HEK293 (cell line): ENCODE data around the gene STX3.

Experiments used
- CTCF ChIA-PET: fragments of 350-600 bp; formaldehyde crosslinking; extraction: SDS; loops from one replicate; lab custom pipeline; 2021; ENCODE audit warnings: antibody characterized with exemption; lab: Yijun Ruan, JAX
- POLR2A ChIA-PET: fragments of 300-600 bp; formaldehyde crosslinking; extraction: SDS; loops from one replicate; lab custom pipeline; 2020; ENCODE audit warnings: antibody characterized with exemption, inconsistent platforms; lab: Yijun Ruan, JAX
- H3K27ac ChIP-seq: fragments of 200-500 bp; sonication (Bioruptor generic); 2 replicates; pipeline ENCODE4 v1.5.1; 2014; ENCODE audit warnings: low read depth, low read length, control low read depth, inconsistent platforms; ENCODE audit errors: extremely low read depth
- H3K36me3 ChIP-seq, 2 experiments: fragments of 200-500 bp in 1 of 2; sonication (Bioruptor generic) in 1 of 2; 1 replicate in 1 of 2; 2 replicates in 1 of 2; pipeline ENCODE4 v1.5.1; 2014 to 2017; ENCODE audit warnings: inconsistent platforms in 2 of 2, low read length in 2 of 2; ENCODE audit not compliant: control insufficient read depth in 2 of 2, insufficient read depth in 1 of 2
- H3K4me1 ChIP-seq: fragments of 200-500 bp; sonication (Bioruptor generic); 2 replicates; pipeline ENCODE4 v1.5.1; 2014; ENCODE audit warnings: mild to moderate bottlenecking, low read length, inconsistent platforms; ENCODE audit not compliant: control insufficient read depth, insufficient read depth
- H3K4me3 ChIP-seq: 2 replicates; pipeline ENCODE4 v1.5.1; 2011; ENCODE audit warnings: low read depth, mild to moderate bottlenecking, control low read depth, low read length, moderate library complexity
- H3K9me3 ChIP-seq: fragments of 200-500 bp; sonication (Bioruptor generic); 2 replicates; pipeline ENCODE4 v1.5.1; 2014; ENCODE audit warnings: low read depth, low read length, inconsistent platforms; ENCODE audit not compliant: control insufficient read depth, insufficient read depth
- BCL11B ChIP-seq: fragments of 450-650 bp; formaldehyde crosslinking; IDR thresholded peaks from 2 replicates; pipeline ENCODE4 v1.5.1; 2016; ENCODE audit warnings: low read depth, missing biosample characterization, missing genetic modification characterization
- GLI2 ChIP-seq: fragments of 450-650 bp; formaldehyde crosslinking; IDR thresholded peaks from 2 replicates; pipeline ENCODE4; 2017; ENCODE audit warnings: missing biosample characterization, missing genetic modification characterization, low read depth, borderline replicate concordance
- HOXA7 ChIP-seq: sonication (generic); formaldehyde crosslinking; IDR thresholded peaks from 2 replicates; pipeline ENCODE4 v1.8.1; 2022; ENCODE audit warnings: missing genetic modification reagents, borderline replicate concordance
- HOXD13 ChIP-seq: sonication (generic); formaldehyde crosslinking; IDR thresholded peaks from 2 replicates; pipeline ENCODE4 v1.8.0; 2022; ENCODE audit warnings: missing genetic modification reagents, borderline replicate concordance
- PATZ1 ChIP-seq: fragments of 450-650 bp; formaldehyde crosslinking; IDR thresholded peaks from 2 replicates; pipeline ENCODE4 v1.5.1; 2016; ENCODE audit warnings: missing biosample characterization, missing genetic modification characterization
- REPIN1 ChIP-seq: fragments of 450-650 bp; formaldehyde crosslinking; IDR thresholded peaks from 2 replicates; pipeline ENCODE4 v1.5.1; 2017; ENCODE audit warnings: missing biosample characterization, missing genetic modification characterization, low read depth
- REST ChIP-seq: fragments of 450-650 bp; formaldehyde crosslinking; IDR thresholded peaks from 2 replicates; pipeline ENCODE4 v1.5.1; 2016; ENCODE audit warnings: missing biosample characterization, missing genetic modification characterization
- TCF7L2 ChIP-seq: IDR thresholded peaks from 2 replicates; pipeline ENCODE4 v1.6.1; 2011; ENCODE audit warnings: low read depth, mild to moderate bottlenecking, inconsistent platforms, low read length, moderate library complexity, borderline replicate concordance
- TRIM28 ChIP-seq: IDR thresholded peaks from 2 replicates; pipeline ENCODE4 v1.6.1; 2011; ENCODE audit warnings: low read length, control low read depth, borderline replicate concordance
- ZBTB11 ChIP-seq: fragments of 450-650 bp; formaldehyde crosslinking; conservative IDR thresholded peaks from 2 replicates; pipeline ENCODE4 v1.5.1; 2016; ENCODE audit warnings: low read depth, missing biosample characterization, missing genetic modification characterization
- ZFP37 ChIP-seq: fragments of 450-650 bp; formaldehyde crosslinking; IDR thresholded peaks from 2 replicates; pipeline ENCODE4 v1.5.1; 2016; ENCODE audit warnings: missing biosample characterization, missing genetic modification characterization
- ZNF184 ChIP-seq: fragments of 450-650 bp; IDR thresholded peaks from 2 replicates; pipeline ENCODE4 v1.5.1; 2018; ENCODE audit warnings: missing biosample characterization, mild to moderate bottlenecking, missing genetic modification characterization
- ZNF211 ChIP-seq: fragments of 450-650 bp; formaldehyde crosslinking; IDR thresholded peaks from 2 replicates; pipeline ENCODE4 v1.5.1; 2016; ENCODE audit warnings: low read depth, missing biosample characterization, missing genetic modification characterization
- ZNF223 ChIP-seq: fragments of 450-650 bp; formaldehyde crosslinking; IDR thresholded peaks from 2 replicates; pipeline ENCODE4 v1.5.1; 2016; ENCODE audit warnings: missing biosample characterization, missing genetic modification characterization
- ZNF280C ChIP-seq: fragments of 450-650 bp; formaldehyde crosslinking; IDR thresholded peaks from 2 replicates; pipeline ENCODE4 v1.5.1; 2016; ENCODE audit warnings: missing biosample characterization, missing genetic modification characterization
- ZNF37A ChIP-seq: fragments of 450-650 bp; IDR thresholded peaks from 2 replicates; pipeline ENCODE4 v1.5.1; 2018; ENCODE audit warnings: missing biosample characterization, missing genetic modification characterization
- ZNF433 ChIP-seq: fragments of 450-650 bp; formaldehyde crosslinking; IDR thresholded peaks from 2 replicates; pipeline ENCODE4 v1.5.1; 2016; ENCODE audit warnings: missing biosample characterization, missing genetic modification characterization, low read depth
- ZNF501 ChIP-seq: fragments of 450-650 bp; formaldehyde crosslinking; IDR thresholded peaks from 2 replicates; pipeline ENCODE4 v1.5.1; 2016; ENCODE audit warnings: missing biosample characterization, missing genetic modification characterization
- ZNF510 ChIP-seq: fragments of 450-650 bp; formaldehyde crosslinking; IDR thresholded peaks from 2 replicates; pipeline ENCODE4 v1.5.1; 2018; ENCODE audit warnings: mild to moderate bottlenecking, missing genetic modification characterization, missing biosample characterization; ENCODE audit not compliant: insufficient replicate concordance
- ZNF529 ChIP-seq: fragments of 450-650 bp; formaldehyde crosslinking; IDR thresholded peaks from 2 replicates; pipeline ENCODE4 v1.5.1; 2017; ENCODE audit warnings: missing genetic modification characterization, missing biosample characterization; ENCODE audit not compliant: insufficient replicate concordance
- ZNF530 ChIP-seq: fragments of 450-650 bp; formaldehyde crosslinking; IDR thresholded peaks from 2 replicates; pipeline ENCODE4 v1.5.1; 2016; ENCODE audit warnings: low read depth, missing biosample characterization, missing genetic modification characterization
- ZNF544 ChIP-seq: fragments of 450-650 bp; formaldehyde crosslinking; IDR thresholded peaks from 2 replicates; pipeline ENCODE4 v1.5.0; 2017; ENCODE audit warnings: missing biosample characterization, missing genetic modification characterization
- ZNF560 ChIP-seq: fragments of 450-650 bp; formaldehyde crosslinking; IDR thresholded peaks from 2 replicates; pipeline ENCODE4 v1.5.1; 2017; ENCODE audit warnings: missing biosample characterization, missing genetic modification characterization, borderline replicate concordance
- ZNF670 ChIP-seq: fragments of 450-650 bp; formaldehyde crosslinking; IDR thresholded peaks from 2 replicates; pipeline ENCODE4 v1.5.1; 2016; ENCODE audit warnings: missing biosample characterization, missing genetic modification characterization, low read depth
- ZNF830 ChIP-seq: fragments of 450-650 bp; IDR thresholded peaks from 2 replicates; pipeline ENCODE4 v1.5.0; 2018; ENCODE audit warnings: missing biosample characterization, missing genetic modification characterization, low read depth, mild to moderate bottlenecking, moderate library complexity
- ZNF843 ChIP-seq: fragments of 450-650 bp; formaldehyde crosslinking; IDR thresholded peaks from 2 replicates; pipeline ENCODE4 v1.5.1; 2016; ENCODE audit warnings: missing biosample characterization, missing genetic modification characterization

Gene STX3

GRCh38 chr11:59708537-59708936 lies 46.6 kb upstream of the STX3 start:
- TF ChIP-seq ZFP37 (no peak), ZNF510 (no peak), ZNF670 (tag by site-specific recombination) (no peak), ZNF280C (tag by site-specific recombination) (no peak), ZNF843 (tag by site-specific recombination) (no peak), ZNF560 (tag by site-specific recombination) (no peak), ZNF544 (tag by site-specific recombination) (no peak), ZBTB11 (tag by site-specific recombination) (no peak), GLI2 (no peak), HOXD13 (no peak), ZNF37A (tag by site-specific recombination) (no peak), TCF7L2 (no peak), ZNF211 (no peak), ZNF501 (no peak)
- TF ChIP-seq, all 188 proteins: peak for 0
- H3K27ac ChIP-seq: no peak overlapping the region
- POLR2A ChIA-PET: no interaction called here
- no peak overlapping the region for H3K4me3 ChIP-seq
- H3K4me1 ChIP-seq: no peaks in the 10 kb centered on the region
- CTCF ChIA-PET: interaction anchor here (0.6 to 0.8 kb wide), 2 partner anchors 46 to 178 kb away, joined by 4 to 7 read pairs; no protein-coding TSS in a partner anchor
- H3K9me3 ChIP-seq: no peaks in the 10 kb centered on the region
- no peaks in the 10 kb centered on the region for H3K36me3 ChIP-seq

GRCh38 chr11:59710136-59710847 lies 44.9 kb upstream of the STX3 start:
- Histone ChIP-seq H3K36me3 (no peaks in the 10 kb centered on the region), H3K4me3 (no peak overlapping the region), H3K9me3 (no peaks in the 10 kb centered on the region), H3K27ac (no peak overlapping the region), H3K4me1 (no peaks in the 10 kb centered on the region)
- POLR2A ChIA-PET: no interaction called here
- CTCF ChIA-PET: no interaction called here
- TF ChIP-seq HOXA7 (CRISPR knock-in tag) (no peak), ZNF529 (tag by site-specific recombination) (no peak), REPIN1 (no peak), TRIM28 (no peak), ZNF530 (no peak), BCL11B (tag by site-specific recombination) (no peak), REST (tag by site-specific recombination) (no peak), PATZ1 (no peak), ZNF223 (tag by site-specific recombination) (no peak), ZNF184 (tag by site-specific recombination) (no peak), ZNF830 (tag by site-specific recombination) (no peak), ZNF433 (tag by site-specific recombination) (no peak)
